GM18951 (cell line): Measurements from ENCODE around the gene SEMA3C.

Source experiments
- POLR2A ChIP-seq: IDR thresholded peaks from 4 replicates; pipeline ENCODE4 v1.6.1; 2011; ENCODE audit warnings: mild to moderate bottlenecking; ENCODE audit not compliant: insufficient read length, insufficient read depth; ENCODE audit errors: extremely low read depth
- in situ Hi-C: fragments of 300-500 bp; cut with MboI; formaldehyde crosslinking; loops from one replicate; pipeline ENCODE4 v1.12.0; 2022; ENCODE audit warnings: low sequenced_read_pairs, mixed read lengths, inconsistent platforms; ENCODE audit not compliant: unreplicated experiment

Gene SEMA3C

DNA sequence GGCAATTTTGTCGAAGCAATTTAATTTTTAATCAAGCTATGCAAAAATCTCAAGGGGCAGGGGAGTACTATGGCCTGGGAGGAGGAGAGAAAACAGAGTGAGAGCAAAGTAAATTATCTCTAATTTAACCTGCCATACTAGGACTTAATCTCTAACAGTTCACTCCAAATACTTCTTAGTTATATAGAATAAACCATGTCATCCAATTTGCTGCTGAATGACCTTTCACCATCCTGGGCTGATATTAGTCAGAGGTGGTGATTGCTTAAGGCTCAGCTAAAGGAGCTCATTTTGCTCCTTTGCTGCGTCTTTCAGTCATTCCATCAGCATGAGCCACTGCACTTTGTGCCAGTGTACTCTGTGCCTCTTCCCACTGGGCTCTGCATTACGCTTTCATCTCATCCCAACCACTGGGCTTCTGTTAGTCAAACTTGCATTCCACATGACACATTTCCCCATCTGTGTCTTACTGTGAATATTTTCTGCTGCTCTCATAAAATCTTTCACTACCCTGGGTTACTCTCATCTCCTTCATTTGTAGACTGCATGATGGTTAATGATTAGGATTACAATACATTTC lies 196.1 kb downstream of the SEMA3C start:
- in situ Hi-C loops: no loop called here
- TF ChIP-seq POLR2A: no peak

DNA sequence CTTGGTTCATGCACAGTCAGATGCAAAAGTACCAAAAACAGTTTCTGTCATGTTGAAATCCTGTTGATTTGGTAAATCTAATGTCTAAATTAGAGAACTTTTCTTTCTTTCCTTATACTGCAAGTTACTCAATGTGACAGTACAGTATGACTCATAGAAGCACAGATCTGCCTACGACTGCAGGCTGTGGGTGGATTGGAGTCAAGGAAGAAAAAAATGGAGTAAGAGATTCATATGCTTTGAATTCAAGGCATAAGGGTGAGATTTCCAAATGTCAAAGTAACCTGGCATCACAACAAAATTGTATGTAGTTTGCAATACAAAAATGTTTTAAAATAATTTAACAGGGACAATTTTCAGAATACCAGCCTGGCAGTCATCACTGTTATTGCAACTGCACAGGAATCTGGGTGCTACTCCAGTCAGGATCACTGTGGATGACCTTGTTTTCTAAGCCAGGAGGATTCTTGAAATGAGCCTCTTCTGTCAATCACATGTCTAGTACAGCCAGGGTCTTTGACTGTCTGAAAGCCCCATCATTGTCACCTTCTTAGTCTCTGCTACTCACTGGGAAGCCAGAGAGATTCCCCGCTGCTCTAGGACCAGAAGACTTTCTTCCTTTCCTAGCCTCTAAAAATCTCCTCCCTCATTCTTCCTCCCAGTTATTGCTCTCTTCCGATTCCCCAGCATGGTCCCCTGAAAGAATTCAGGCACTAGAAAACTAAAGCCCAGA lies 196.8 kb downstream of the SEMA3C start:
- in situ Hi-C loops: no loop called here
- TF ChIP-seq POLR2A: no peak

DNA sequence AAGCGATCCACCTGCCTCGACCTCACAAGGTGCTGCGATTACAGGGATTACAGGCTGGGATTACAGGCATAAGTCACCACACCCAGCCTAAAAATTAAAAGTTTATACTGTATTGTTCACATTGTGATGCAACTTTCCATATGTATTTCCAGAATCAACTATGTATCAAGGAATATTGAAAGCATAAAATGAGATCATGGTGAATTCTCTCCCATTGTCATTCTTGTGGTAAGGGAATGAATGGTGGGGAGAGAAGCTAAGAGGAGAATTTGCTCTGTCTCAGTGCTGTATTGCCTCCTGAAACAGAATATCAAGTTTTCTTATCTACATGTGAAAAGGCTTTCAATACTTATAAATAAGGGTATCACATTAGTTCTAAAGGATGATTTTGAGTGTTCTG lies 198.7 kb downstream of the SEMA3C start:
- no peak for TF ChIP-seq POLR2A
- in situ Hi-C loops: no loop called here

DNA sequence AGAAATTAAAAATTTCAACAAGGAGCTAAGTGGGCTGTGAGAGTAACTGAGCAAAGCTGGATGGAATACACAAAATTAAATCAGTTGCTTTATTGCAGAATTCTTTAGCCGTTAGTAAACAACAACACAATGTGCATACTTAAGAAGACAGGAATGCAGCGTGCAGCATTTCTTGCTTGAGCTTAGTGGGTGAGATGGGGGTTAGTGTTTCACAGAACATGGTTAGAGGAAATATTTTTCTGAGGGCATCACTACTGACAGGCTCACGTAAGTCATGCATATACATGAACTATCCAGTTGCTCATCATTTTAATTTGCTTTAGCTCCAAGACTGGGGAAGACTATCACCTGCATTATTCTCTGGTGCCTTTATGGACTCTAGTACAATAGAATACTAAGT lies 199.6 kb downstream of the SEMA3C start:
- no peak for TF ChIP-seq POLR2A
- in situ Hi-C loops: no loop called here

DNA sequence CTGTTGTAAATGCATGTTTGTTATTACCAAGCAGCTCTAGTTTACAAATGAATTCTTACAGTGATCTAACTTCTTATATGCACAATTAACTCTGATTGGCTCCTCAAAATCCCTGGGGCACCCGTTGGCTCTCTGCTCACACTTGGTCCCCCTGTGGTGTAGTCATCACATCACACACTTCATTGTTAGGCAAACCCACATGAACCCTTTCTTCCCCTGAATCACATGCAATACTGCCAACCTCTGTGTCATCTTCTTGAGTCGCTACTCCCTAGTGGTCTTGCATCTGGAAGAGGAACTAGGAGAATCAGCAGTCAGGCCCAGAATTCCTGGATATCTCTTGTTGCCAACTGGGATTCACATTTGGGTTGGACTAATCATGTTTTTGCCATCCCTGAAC lies 207.3 kb downstream of the SEMA3C start:
- in situ Hi-C loops: no loop called here
- TF ChIP-seq POLR2A: no peak

DNA sequence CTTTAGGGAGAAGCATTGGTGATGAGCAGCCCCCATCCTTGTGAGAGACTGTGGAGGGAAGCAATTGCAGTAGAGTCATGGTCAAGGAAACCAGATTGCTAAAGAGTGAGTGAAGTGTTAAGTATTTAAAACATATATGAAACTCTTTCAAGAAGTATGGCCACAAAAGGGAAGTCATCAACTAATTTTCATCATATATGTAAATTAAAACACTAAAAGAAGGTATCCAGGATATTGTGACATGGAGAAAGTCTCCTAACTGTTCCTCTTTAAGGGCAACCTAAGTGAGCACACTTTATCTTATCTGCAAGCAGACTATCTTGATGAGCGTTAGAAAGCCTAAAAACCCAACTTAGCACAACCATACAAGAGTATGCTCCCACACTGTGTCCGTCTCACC lies 210.7 kb downstream of the SEMA3C start:
- no peak for TF ChIP-seq POLR2A
- in situ Hi-C loops: no loop called here

DNA sequence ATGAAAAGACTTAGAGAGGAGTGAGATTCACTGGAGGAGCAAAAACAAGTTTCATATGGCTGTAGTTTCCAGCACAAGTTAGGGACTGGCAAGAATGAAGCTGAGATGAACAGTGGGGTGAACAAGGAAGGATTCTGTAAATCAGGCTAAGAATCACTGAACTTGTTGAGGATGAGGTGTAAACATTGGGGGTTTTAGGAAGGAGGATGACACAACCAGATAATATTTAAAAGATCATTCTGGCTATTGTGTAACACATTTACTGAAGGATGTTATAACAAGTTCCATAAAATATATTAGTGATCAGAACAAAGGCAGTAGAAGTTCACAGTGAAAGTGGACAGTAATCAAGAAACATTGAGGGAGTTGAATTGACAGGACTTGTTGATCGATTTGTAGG lies 211.5 kb downstream of the SEMA3C start:
- in situ Hi-C loops: no loop called here

DNA sequence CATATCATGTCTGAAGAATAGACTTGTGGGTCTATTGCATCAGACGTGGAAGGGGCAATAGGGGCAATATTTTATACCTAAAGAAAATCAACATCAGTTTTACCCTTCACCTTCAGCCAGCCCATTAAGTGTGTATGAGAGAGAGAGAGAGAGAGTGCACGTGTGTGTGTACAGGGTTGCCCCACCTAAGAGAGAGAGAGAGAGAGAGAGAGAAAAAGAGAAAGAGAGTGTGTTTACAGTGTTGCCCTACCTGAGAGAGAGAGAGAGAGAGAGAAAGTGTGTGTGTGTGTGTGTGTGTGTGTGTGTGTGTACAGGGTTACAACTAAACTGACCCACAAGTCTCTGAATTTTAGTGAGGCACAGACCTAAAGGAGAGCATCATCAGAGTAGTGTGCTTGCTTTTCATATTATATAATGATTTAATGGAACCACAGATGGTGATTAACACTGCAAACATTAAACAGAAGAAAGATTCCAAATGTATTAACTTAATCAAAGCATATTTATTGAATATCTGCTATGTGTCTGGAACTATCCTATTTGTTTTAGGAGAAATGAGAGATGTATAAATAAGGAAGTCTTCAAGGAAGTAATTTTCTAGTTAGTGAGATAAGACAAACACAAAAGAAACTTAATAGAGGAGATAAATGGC lies 213.6 kb downstream of the SEMA3C start:
- TF ChIP-seq POLR2A: no peak
- in situ Hi-C loops: no loop called here

More for the DNA sequence above, 211.5 kb downstream of the SEMA3C start:
- no peak for TF ChIP-seq POLR2A

DNA sequence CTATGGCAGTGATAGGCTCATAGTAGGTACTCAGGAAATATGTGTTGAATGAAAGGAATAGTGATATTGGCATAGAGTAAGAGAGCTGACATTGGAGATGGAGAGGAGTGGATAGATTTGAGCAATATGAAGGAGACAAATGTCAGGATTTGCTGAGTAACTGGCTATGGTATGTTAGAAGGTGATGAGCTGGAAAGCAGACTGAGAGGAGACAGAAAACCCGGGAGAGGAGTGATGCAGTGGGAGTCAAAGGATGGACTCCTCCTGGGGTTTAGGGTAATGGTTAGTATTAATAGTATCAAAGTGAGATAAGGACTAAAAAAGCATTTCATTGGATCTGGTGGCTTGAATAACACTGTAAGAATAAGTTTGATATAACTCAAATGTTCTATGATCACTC lies 215.6 kb downstream of the SEMA3C start:
- TF ChIP-seq POLR2A: no peak
- in situ Hi-C loops: no loop called here

DNA sequence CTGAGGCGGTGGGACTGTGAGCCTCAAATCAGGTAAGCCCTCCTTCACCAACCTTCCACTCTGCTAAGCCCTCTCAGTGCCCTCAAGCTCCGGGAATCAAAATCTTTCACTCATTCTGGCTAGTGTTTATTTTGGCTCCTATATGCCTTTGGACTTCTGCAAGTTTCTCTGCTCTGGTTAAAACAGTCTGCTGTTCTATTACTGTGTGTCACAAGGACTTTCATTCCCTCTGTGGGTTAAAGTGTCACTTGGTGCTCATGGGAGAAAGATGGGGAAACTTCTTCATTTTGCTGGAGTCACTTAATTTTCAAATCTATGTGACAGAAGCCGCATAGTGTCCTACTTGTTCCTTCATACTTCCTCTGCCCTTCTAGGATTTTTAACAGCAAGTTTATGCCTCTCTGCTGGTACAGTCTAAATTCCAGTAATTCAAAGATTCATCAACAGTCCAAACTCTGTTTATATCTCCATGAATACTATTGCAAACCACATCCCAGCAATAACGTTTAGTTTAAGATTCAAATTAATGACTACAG lies 219.1 kb downstream of the SEMA3C start:
- in situ Hi-C loops: loop anchor here (25.0 kb wide), 1 partner anchor 763 kb away; no protein-coding TSS in a partner anchor
- TF ChIP-seq POLR2A: no peak

DNA sequence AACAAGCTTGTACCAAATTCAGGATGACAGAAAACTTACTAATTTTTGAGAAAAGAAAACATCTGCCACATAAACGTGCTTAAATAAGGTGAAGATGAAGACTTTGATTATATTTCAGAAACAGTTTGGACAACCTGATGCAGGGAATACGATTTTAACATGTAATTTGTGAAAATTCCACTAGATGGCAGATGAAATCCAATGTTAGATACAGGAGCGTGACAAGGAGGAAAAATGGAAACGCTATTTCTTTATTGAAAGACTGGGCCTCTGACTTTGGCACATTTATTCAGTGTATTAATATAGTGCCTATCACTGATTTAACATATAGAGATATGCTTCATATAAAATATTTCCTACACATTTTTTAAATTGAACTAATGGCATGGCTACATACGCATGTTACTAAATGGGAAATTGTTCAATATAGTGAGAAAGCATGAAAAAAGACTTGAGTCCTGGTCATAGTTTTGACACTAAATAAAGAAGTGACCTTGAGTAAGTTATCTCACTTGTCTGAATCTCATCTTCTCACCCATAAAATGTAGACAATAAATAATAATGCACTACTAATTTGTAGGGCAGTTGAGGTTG lies 219.7 kb downstream of the SEMA3C start:
- in situ Hi-C loops: loop anchor here (25.0 kb wide), 1 partner anchor 763 kb away; no protein-coding TSS in a partner anchor
- TF ChIP-seq POLR2A: no peak
